ENCODE results near the gene H1-8. TPM values are rescaled to one million over a fixed set of nuclear protein-coding genes. Genes with fewer than 3 reads are reported as not detected.

The H1-8 gene
- total and polyA plus RNA-seq, 12 donors = not detected

GRCh38 chr3:129597087-129597999, 54.4 kb downstream of the H1-8 start:
- 56 to 57% (median 57%) methylated on average over 17 to 31 of the region's 31 CpGs for WGBS, 4 donors
- Histone ChIP-seq H3K36me3 (replicated peaks in 1 of 2) (no peaks in the 10 kb centered on the region), H3K4me3 (peak overlapping the region in 1 of 4 donors; percentile 7), H3K27ac (peak overlapping the region; percentile 22 to 92 (median 66)), H3K27me3 (no peaks in the 10 kb centered on the region), H3K4me1 (replicated peaks in 1 of 2) (peaks cover 42 to 91% of the 10 kb centered on the region in 2 donors), H3K9me3 (replicated peaks in 1 of 3) (no peaks in the 10 kb centered on the region)
- no peak for DNase-seq
- intact Hi-C loops (cut with DNase I) = no loop called here
- no peak for TF ChIP-seq CTCF (IDR thresholded peaks at IDR 0.05)
- no peak for TF ChIP-seq POLR2A (IDR thresholded peaks at IDR 0.05)

- Histone ChIP-seq H3K4me3 (peak overlapping the region in 1 of 4 donors; percentile 7), H3K27ac (peak overlapping the region; percentile 22 to 92 (median 66)), H3K4me1 (replicated peaks in 1 of 2) (peaks cover 40 to 93% of the 10 kb centered on the region in 2 donors), H3K9me3 (replicated peaks in 1 of 3) (no peaks in the 10 kb centered on the region), H3K36me3 (replicated peaks in 1 of 2) (no peaks in the 10 kb centered on the region), H3K27me3 (no peaks in the 10 kb centered on the region)
- 59 to 68% (median 62%) methylated on average over 5 of the region's 5 CpGs for WGBS, 4 donors
- TF ChIP-seq POLR2A (IDR thresholded peaks at IDR 0.05) (no peak), CTCF (IDR thresholded peaks at IDR 0.05) (no peak)
- intact Hi-C loops (cut with DNase I) = no loop called here
- DNase-seq = no peak
Measured at GRCh38 chr3:129598000-129598381, 55.0 kb downstream of the H1-8 start.

DNA sequence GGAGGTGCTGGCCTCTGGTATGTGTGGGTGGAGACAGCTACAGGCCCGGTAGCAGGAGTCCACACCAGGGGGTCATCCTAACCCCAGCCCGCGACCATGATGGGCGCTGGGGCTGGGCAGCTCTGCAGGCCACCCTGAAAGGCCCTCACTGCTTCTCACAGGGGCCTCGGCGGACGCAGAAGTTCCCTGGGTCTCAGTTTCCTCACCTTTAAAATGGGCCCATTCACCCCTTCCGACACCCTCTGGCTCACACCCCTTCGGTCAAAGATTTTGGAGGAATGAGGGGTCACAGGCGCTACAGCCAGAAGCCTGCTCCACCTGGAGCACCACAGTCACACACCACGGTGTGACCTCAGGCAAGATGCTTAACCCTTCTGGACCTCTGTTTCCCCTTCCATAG, 55.5 kb downstream of the H1-8 start:
- peaks cover 36 to 93% of the 10 kb centered on the region in 2 donors for H3K4me1 ChIP-seq (replicated peaks in 1 of 2)
- H3K27me3 ChIP-seq = no peaks in the 10 kb centered on the region
- no peak for TF ChIP-seq CTCF (IDR thresholded peaks at IDR 0.05)
- no peak for TF ChIP-seq POLR2A (IDR thresholded peaks at IDR 0.05)
- H3K9me3 ChIP-seq (replicated peaks in 1 of 3) = no peaks in the 10 kb centered on the region
- no peak overlapping the region for H3K4me3 ChIP-seq
- H3K27ac ChIP-seq = peak overlapping the region in 4 of 5 donors; percentile 20 to 92 (median 68)
- no peak for DNase-seq
- no peaks in the 10 kb centered on the region for H3K36me3 ChIP-seq (replicated peaks in 1 of 2)
- 85 to 94% (median 86%) methylated on average over 10 to 11 of the region's 11 CpGs for WGBS, 4 donors
- intact Hi-C loops (cut with DNase I) = no loop called here

DNA sequence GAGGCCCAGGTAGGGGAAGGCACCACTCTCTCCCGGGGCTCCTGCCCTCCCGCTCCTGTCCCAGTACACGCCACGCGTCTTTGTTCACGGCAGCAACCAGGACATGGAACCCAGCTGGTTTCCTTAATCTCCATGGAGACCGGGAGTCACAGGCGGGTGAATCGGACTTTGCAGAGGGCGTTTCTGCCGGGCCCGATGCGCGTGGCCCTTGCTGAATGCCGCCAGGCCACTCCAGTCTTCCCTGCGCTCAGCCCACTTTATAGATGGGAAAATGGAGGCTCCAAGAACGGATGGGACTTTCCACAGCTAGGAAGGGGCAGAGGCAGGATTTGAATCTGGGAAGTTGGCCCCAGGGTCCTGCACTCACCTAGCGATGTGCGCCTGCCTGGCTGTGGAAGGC, 56.1 kb downstream of the H1-8 start:
- WGBS, 4 donors = 78 to 83% (median 80%) methylated on average over 16 to 19 of the region's 19 CpGs
- H3K27me3 ChIP-seq = no peaks in the 10 kb centered on the region
- DNase-seq = no peak
- peaks cover 30 to 90% of the 10 kb centered on the region in 2 donors for H3K4me1 ChIP-seq (replicated peaks in 1 of 2)
- no peaks in the 10 kb centered on the region for H3K36me3 ChIP-seq (replicated peaks in 1 of 2)
- H3K4me3 ChIP-seq = no peak overlapping the region
- intact Hi-C loops (cut with DNase I) = no loop called here
- peak overlapping the region in 4 of 5 donors; percentile 5 to 92 (median 68) for H3K27ac ChIP-seq
- TF ChIP-seq POLR2A (IDR thresholded peaks at IDR 0.05) = no peak
- TF ChIP-seq CTCF (IDR thresholded peaks at IDR 0.05) = no peak
- no peaks in the 10 kb centered on the region for H3K9me3 ChIP-seq (replicated peaks in 1 of 3)
